DMS 273 treated with DMSO at 0.1 percent for 48 hours (cell line): ENCODE results near the gene C4orf51.

ENCODE experiments used
- DNase-seq: peaks from one replicate; lab custom pipeline; 2025; lab: John Stamatoyannopoulos, UW

The C4orf51 gene

DNA sequence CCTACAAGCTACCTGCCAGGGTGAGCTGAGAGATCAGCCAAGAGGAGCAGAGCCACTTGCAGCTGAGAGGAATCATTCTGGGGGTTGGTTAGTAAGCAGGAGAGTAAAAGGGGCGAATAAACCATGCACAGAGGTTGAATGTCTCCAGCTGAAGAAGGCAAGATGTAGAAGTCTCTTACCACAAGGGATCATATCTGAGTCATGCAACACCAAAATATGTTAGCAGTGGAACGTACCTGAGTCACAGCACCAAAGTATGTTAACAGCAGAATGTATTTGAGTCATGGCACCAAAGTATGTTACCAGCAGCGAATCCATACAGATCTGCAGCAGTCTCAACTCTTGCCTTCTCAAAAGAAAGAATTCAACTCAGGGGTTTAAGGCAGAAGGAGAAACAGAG lies 29.9 kb downstream of the C4orf51 start:
- no peak for DNase-seq

GRCh38 chr4:145716200-145716599 lies 36.3 kb downstream of the C4orf51 start:
- DNase-seq, result peak; percentile 19

DNA sequence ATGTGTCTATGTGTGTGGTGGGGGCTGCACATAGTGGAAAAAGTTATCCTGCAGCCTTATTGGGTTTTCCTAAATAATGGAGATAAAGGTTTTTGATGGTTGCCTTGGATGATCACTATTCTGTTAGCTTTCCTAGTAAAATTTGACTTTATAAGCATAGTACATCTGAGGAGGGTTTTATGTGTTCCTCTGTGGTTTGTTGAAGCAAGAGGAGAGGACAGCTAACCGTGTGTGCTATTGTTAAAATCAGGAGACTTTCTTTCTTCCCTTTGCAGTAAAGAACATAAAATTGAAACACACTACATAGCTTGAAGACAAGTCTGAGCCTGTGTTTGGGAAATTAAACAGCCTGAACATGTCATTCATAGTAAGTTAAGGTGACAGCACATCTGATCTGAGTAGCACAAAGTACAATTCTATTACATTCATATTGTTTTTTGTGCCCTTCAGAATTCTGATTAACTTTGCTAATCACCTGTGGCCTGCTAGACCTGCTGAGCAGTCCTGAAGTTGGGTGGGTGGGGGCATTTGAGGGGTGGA lies 36.8 kb downstream of the C4orf51 start:
- DNase-seq, result no peak

- DNase-seq, result no peak
Observed at GRCh38 chr4:145719752-145720624, 40.0 kb downstream of the C4orf51 start.

DNA sequence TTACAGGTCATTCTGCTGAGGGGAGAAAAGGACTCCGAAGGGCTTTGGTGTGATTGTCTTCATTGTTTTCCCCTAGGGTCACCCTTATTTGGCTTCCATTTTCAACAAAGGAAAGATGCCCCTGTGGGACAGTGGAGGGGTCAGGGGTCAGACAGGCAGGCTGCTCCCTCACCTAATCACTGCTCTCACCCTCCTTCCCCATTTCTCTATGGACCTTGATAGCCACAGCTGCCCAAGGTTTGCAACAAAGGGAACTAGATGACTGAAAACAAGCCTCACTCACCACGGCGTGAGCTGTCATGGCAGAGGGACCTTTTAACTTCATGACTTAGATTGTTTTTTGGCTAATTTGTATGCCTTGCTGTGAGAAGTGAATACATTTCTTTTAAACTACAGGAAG lies 40.7 kb downstream of the C4orf51 start:
- DNase-seq, result no peak

- no peak for DNase-seq
Observed at GRCh38 chr4:145722561-145722960, 42.6 kb downstream of the C4orf51 start.

DNA sequence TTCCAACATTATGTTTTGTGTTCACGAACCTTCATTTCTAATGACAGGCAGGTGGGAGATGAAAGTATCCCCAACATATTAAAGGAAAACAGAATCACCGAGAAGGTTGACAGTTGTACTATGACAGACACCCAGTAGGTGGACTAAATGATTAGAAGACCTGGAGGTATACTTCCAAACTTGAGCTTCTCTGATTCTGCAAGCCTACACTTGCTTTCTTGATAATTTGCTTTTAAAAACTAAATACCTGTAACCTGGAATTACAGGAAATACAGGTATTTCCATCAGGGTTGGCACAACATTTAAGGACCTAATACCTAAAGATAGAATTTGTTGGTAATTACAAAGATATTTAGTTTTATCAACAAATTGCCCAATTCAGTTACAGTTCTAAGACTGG lies 43.4 kb downstream of the C4orf51 start:
- DNase-seq, result no peak

DNA sequence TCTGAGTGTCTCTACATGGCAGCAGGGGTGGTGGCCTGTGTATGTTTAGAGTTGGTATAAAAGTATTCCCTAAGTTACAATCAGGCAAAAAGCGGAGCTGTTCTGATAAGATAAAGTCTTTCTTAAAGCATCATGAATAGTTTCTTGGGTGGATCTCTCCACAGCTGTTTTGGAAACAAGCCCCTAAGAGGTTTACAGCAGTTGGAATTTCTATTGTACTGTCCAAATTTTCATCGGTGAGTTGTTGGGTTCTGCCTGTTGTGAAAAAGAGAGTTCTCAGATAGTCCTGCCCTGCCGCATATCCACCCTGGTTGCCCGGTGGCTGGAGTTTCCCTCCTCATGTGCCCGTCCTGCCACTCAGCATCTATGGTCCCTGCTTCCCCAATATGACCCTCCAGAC lies 50.1 kb downstream of the C4orf51 start:
- DNase-seq, result no peak

DNA sequence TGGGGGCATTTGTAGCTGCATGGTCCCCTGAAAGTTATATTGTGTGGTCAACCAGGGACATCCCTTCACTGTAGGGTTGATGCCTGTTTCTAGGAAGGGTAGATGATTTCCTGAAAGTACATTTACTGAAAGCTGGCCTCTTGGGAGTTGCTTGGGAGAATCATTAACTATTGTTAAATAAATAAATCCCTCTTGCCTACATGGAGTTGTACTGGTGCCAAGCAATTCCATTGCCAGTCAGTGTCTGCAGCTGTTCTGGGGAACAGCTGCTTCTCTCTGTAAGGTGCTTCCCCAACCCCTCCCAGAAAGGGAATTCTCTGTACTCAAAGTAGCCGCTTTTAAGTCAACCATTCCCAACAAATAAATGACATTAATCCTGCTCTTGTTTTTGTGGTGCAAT lies 51.1 kb downstream of the C4orf51 start:
- DNase-seq, result peak; percentile 38

GRCh38 chr4:145732001-145732815 lies 52.3 kb downstream of the C4orf51 start:
- no peak for DNase-seq

GRCh38 chr4:145732895-145733880 lies 53.2 kb downstream of the C4orf51 start:
- peak; percentile 79 for DNase-seq

- DNase-seq, result no peak
Observed at GRCh38 chr4:145734031-145734430, 54.1 kb downstream of the C4orf51 start.

- DNase-seq, result no peak
Observed at GRCh38 chr4:145734576-145735346, 54.8 kb downstream of the C4orf51 start.

DNA sequence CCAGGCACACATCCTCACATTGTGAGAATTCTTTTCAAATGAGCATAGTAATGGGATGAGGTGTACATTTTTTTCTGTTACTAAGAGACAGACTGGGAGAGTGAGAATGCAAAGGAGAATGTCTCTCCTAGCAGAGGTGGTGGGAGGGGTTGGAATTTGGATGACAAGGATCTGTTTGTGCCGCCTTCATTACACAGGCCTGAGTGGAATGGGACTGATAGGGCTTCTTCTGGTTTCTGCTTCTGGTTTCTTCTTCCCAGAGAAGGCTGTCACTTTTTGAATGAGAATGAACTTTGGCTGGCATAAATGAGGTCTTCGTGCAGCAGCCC lies 55.4 kb downstream of the C4orf51 start:
- no peak for DNase-seq

- no peak for DNase-seq
Observed at GRCh38 chr4:145735827-145736226, 55.9 kb downstream of the C4orf51 start.

DNA sequence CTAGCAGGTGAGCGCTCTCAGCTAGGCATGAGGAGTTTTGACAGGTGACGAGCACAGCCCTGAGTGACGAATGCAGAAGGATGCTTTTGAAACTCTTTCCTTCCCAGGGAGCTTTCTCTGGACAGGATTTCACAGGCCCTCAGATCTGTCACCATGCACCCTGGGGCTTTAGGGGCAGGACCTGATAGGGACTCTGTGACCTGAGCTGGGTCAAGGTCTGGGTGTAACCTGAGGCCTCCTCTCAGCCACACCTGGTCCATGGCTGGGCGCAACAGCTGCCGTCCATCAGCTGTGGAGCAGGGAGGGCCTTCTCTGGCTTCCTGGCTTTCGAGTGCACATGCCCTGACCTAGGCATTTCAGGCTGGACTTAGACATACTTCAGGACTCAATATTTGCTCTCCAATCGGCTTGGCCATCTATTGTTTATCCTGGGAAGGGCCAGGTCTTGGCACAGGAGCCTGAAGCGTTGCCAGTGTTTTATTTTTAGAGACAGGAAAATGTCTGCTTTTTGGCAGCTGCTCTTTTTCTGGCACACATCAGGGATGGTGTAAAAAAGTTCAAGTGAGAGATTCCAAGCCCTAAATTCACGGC lies 56.4 kb downstream of the C4orf51 start:
- DNase-seq, result no peak

DNA sequence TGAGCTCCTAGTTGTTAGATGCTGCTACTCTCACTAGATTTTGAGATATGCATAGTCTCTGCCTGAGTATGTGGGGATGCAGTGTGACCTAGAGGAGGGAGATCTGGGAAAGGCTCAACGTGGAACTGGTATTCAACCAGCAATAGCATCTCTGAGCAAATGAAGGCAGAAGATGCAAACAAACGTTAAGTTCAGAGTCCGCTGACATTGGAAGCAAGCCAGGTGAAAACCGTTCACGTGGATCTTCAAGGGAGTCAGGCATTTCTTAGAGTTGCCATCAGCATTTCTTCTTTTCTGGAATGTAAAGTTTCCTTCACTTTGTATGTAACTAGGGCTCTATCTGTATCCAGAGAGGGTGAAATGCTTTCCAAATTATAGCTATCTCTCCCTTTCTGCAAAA lies 59.9 kb downstream of the C4orf51 start:
- no peak for DNase-seq

DNA sequence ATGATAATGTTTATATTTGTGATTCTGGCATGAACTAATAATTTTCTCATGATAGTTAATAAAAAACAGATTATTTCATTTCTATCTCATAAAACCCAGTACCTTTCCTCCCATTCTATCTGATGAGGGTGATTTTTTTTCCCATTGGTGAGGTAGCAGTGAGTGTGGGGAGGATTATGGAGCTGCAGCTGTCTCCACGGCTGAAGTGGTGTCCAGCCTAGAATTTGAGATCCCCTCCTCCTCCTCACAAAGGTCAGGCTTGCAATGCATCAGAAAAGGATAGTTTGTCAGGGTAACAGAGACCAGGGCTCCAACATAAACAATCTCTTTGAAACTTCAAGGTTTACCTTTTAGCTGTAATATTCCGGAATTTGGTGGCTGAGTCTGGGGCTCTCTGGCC lies 60.9 kb downstream of the C4orf51 start:
- DNase-seq, result no peak

DNA sequence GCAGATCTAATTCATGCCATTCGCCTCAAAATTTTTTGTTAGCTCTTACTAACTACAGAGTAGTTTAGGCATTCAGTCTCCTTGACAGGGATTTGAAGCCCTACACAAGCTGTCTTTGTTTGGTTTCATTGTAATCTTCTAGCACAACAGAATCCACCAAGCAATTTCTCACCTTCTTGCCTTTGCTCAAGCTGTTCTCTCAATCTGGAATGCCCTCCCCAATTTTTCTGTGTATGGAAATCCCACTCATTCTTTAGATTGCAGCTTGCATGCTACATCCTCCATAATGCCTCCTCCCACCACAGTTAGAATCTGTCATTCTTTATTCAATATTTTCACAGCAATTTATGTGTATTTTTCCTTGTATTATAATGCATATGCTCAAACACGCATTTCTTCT lies 63.7 kb downstream of the C4orf51 start:
- no peak for DNase-seq

GRCh38 chr4:145755802-145756201 lies 75.9 kb downstream of the C4orf51 start:
- DNase-seq, result no peak

- no peak for DNase-seq
Observed at GRCh38 chr4:145756244-145756643, 76.3 kb downstream of the C4orf51 start.
